ENCODE results near the gene GOLGA6D. TPM values are rescaled to one million over a fixed set of nuclear protein-coding genes. Genes with fewer than 3 reads are reported as not detected.
"Not testable (repeated sequence)": the region's sequence is repeated elsewhere in the genome, so short reads cannot be mapped to it uniquely, and the experiment has no call there.

Gene GOLGA6D
- total RNA-seq, 2 experiments from 2014 or later: not detected

GRCh38 chr15:75237316-75237982 lies 45.2 kb upstream of the GOLGA6D start:
- H3K27ac ChIP-seq (ENCODE audit: low read depth, low read length, poor library complexity, severe bottlenecking): no peak overlapping the region
- CTCF ChIA-PET (ENCODE audit: unreplicated experiment): no interaction called here
- no TSS peak for BruUV-seq (replicated peaks)

GRCh38 chr15:75238150-75238549 lies 44.5 kb upstream of the GOLGA6D start:
- Histone ChIP-seq H3K4me1 (ENCODE audit: insufficient read depth, low read length, poor library complexity, severe bottlenecking) (no peaks in the 10 kb centered on the region), H3K27ac (ENCODE audit: low read depth, low read length, poor library complexity, severe bottlenecking) (no peak overlapping the region), H2AFZ (ENCODE audit: low read length) (no peak overlapping the region), H3K36me3 (ENCODE audit: insufficient read depth, low read length) (no peaks in the 10 kb centered on the region), H3K9me3 (ENCODE audit: low read length) (no peaks in the 10 kb centered on the region), H3K4me2 (ENCODE audit: low read length) (no peak overlapping the region), H3K79me2 (ENCODE audit: insufficient read depth, low read depth, low read length) (no peaks in the 10 kb centered on the region), H4K20me1 (ENCODE audit: insufficient read depth, low read length) (no peaks in the 10 kb centered on the region), H3K9me2 (ENCODE audit: insufficient read depth, low read length) (no peaks in the 10 kb centered on the region), H3K4me3 (ENCODE audit: low read depth, low read length, poor library complexity, severe bottlenecking) (no peak overlapping the region)
- no peak for DNase-seq (ENCODE audit: low spot score)
- CTCF ChIA-PET (ENCODE audit: unreplicated experiment): no interaction called here
- intact Hi-C loops (cut with micrococcal nuclease; ENCODE audit: unreplicated experiment): no loop called here
- BruUV-seq (replicated peaks): no TSS peak
- TF ChIP-seq EZH2phosphoT487 (IDR thresholded peaks at IDR 0.05; ENCODE audit: borderline replicate concordance, low read depth, low read length) (no peak), CTCF (conservative IDR thresholded peaks at IDR 0.05; ENCODE audit: low read length) (no peak)
- POLR2A ChIA-PET: interaction anchor here (0.7 kb wide), 1 partner anchor 380 kb away, joined by 3 read pairs; no protein-coding TSS in a partner anchor

More at GRCh38 chr15:75237316-75237982, 45.2 kb upstream of the GOLGA6D start:
- Histone ChIP-seq H4K20me1 (ENCODE audit: insufficient read depth, low read length) (no peaks in the 10 kb centered on the region), H2AFZ (ENCODE audit: low read length) (no peak overlapping the region), H3K9me2 (ENCODE audit: insufficient read depth, low read length) (no peaks in the 10 kb centered on the region), H3K36me3 (ENCODE audit: insufficient read depth, low read length) (no peaks in the 10 kb centered on the region), H3K4me2 (ENCODE audit: low read length) (no peak overlapping the region), H3K4me1 (ENCODE audit: insufficient read depth, low read length, poor library complexity, severe bottlenecking) (no peaks in the 10 kb centered on the region), H3K79me2 (ENCODE audit: insufficient read depth, low read depth, low read length) (no peaks in the 10 kb centered on the region), H3K9me3 (ENCODE audit: low read length) (no peaks in the 10 kb centered on the region), H3K4me3 (ENCODE audit: low read depth, low read length, poor library complexity, severe bottlenecking) (no peak overlapping the region)
- POLR2A ChIA-PET: no interaction called here
- no peak for DNase-seq (ENCODE audit: low spot score)
- TF ChIP-seq CTCF (conservative IDR thresholded peaks at IDR 0.05; ENCODE audit: low read length) (no peak), EZH2phosphoT487 (IDR thresholded peaks at IDR 0.05; ENCODE audit: borderline replicate concordance, low read depth, low read length) (no peak)
- intact Hi-C loops (cut with micrococcal nuclease; ENCODE audit: unreplicated experiment): no loop called here

GRCh38 chr15:75245741-75246140 lies 36.9 kb upstream of the GOLGA6D start:
- H3K4me1 ChIP-seq (ENCODE audit: insufficient read depth, low read length, poor library complexity, severe bottlenecking); H3K27ac ChIP-seq (ENCODE audit: low read depth, low read length, poor library complexity, severe bottlenecking); H3K36me3 ChIP-seq (ENCODE audit: insufficient read depth, low read length); H3K4me3 ChIP-seq (ENCODE audit: low read depth, low read length, poor library complexity, severe bottlenecking); DNase-seq (ENCODE audit: low spot score); BruUV-seq (replicated peaks); H3K9me2 ChIP-seq (ENCODE audit: insufficient read depth, low read length); H3K4me2 ChIP-seq (ENCODE audit: low read length); H3K9me3 ChIP-seq (ENCODE audit: low read length); H2AFZ ChIP-seq (ENCODE audit: low read length); H4K20me1 ChIP-seq (ENCODE audit: insufficient read depth, low read length); H3K79me2 ChIP-seq (ENCODE audit: insufficient read depth, low read depth, low read length); POLR2A ChIA-PET; CTCF ChIA-PET (ENCODE audit: unreplicated experiment): not testable (repeated sequence)
- intact Hi-C loops (cut with micrococcal nuclease; ENCODE audit: unreplicated experiment): loop anchor here (10.0 kb wide), 1 partner anchor 59 kb away; no protein-coding TSS in a partner anchor

- BruUV-seq (replicated peaks); H3K27ac ChIP-seq (ENCODE audit: low read depth, low read length, poor library complexity, severe bottlenecking): not testable (repeated sequence)
Observed at GRCh38 chr15:75248991-75249390, 33.6 kb upstream of the GOLGA6D start.

More at GRCh38 chr15:75248991-75249390, 33.6 kb upstream of the GOLGA6D start:
- H3K9me3 ChIP-seq (ENCODE audit: low read length); DNase-seq (ENCODE audit: low spot score); CTCF ChIA-PET (ENCODE audit: unreplicated experiment); H2AFZ ChIP-seq (ENCODE audit: low read length); H3K4me1 ChIP-seq (ENCODE audit: insufficient read depth, low read length, poor library complexity, severe bottlenecking); H3K9me2 ChIP-seq (ENCODE audit: insufficient read depth, low read length); H3K79me2 ChIP-seq (ENCODE audit: insufficient read depth, low read depth, low read length); H3K36me3 ChIP-seq (ENCODE audit: insufficient read depth, low read length); H3K4me3 ChIP-seq (ENCODE audit: low read depth, low read length, poor library complexity, severe bottlenecking); POLR2A ChIA-PET; H4K20me1 ChIP-seq (ENCODE audit: insufficient read depth, low read length); H3K4me2 ChIP-seq (ENCODE audit: low read length): not testable (repeated sequence)
- intact Hi-C loops (cut with micrococcal nuclease; ENCODE audit: unreplicated experiment): loop anchor here (10.0 kb wide), 1 partner anchor 56 kb away; no protein-coding TSS in a partner anchor

Measured in OCI-LY7 (cell line).